PC-9 (cell line): ENCODE results near the gene TCF12.

Experiments used
- CTCF ChIP-seq: fragments of 200-600 bp; sonication (generic); conservative IDR thresholded peaks from 2 replicates; pipeline ENCODE4 v1.6.1; 2017; ENCODE audit warnings: mixed run types, antibody characterized with exemption, mild to moderate bottlenecking, moderate library complexity
- EZH2 ChIP-seq: fragments of 200-600 bp; sonication (generic); IDR thresholded peaks from 2 replicates; pipeline ENCODE4 v1.8.0; 2017; ENCODE audit warnings: antibody characterized with exemption, low read depth

- TF ChIP-seq EZH2 (no peak), CTCF (no peak)
Measured at GRCh38 chr15:57198654-57199291, 280.3 kb downstream of the TCF12 start.
